Heart left ventricle (tissue), 16 donors: ENCODE results near the gene CHIC2. TPM values are rescaled to one million over a fixed set of nuclear protein-coding genes. Genes with fewer than 3 reads are reported as not detected.
A peak's percentile ranks its signal among the peaks of the same experiment; 100 is the strongest.

ENCODE experiments used
- ATAC-seq, 4 donors: fragments of 200-7000 bp; cut with Tn5 transposase; one replicate each; pipeline ENCODE4 v1.9.1; 2020 to 2022; ENCODE audit warnings: moderate library complexity in 4 of 4, mild to moderate bottlenecking in 3 of 4, moderate number of reproducible peaks in 1 of 4
- DNase-seq, 5 donors: peaks; one replicate each; pipeline ENCODE4 v3.0.0-alpha.2; 2020
- H3K27ac ChIP-seq, 12 donors: fragments of 200-600 bp; sonication (generic) in 4 of 12; one replicate each; pipeline versions ENCODE4 v1.5.0 to v1.8.0; 2016 to 2022; ENCODE audit warnings: mild to moderate bottlenecking in 2 of 12
- H3K27me3 ChIP-seq, 9 donors: fragments of 200-600 bp; sonication (generic) in 2 of 9; one replicate each; pipeline versions ENCODE4 v1.5.1 to v1.8.0; 2016 to 2022; ENCODE audit warnings: mild to moderate bottlenecking in 3 of 9
- H3K36me3 ChIP-seq, 9 donors: fragments of 200-600 bp; sonication (generic) in 2 of 9; one replicate each; pipeline versions ENCODE4 v1.5.0 to v1.8.0; 2018 to 2022; ENCODE audit warnings: mild to moderate bottlenecking in 2 of 9
- H3K4me1 ChIP-seq, 12 donors: fragments of 200-600 bp; sonication (generic) in 4 of 12; one replicate each; pipeline versions ENCODE4 v1.5.0 to v1.8.0; 2016 to 2022; ENCODE audit warnings: mild to moderate bottlenecking in 3 of 12
- H3K4me3 ChIP-seq, 12 donors: fragments of 200-600 bp; sonication (generic) in 4 of 12; one replicate each; pipeline versions ENCODE4 v1.5.0 to v1.8.0; 2017 to 2022; ENCODE audit warnings: mild to moderate bottlenecking in 9 of 12, moderate library complexity in 4 of 12
- H3K9me3 ChIP-seq, 12 donors: fragments of 200-600 bp; sonication (generic) in 4 of 12; one replicate each; pipeline versions ENCODE4 v1.5.0 to v1.8.0; 2016 to 2022; ENCODE audit warnings: mild to moderate bottlenecking in 1 of 12
- CTCF ChIP-seq, 12 donors: fragments of 200-600 bp; sonication (generic) in 4 of 12; IDR thresholded peaks; one replicate each; pipeline versions ENCODE4 v1.5.0 to v1.8.0; 2018 to 2022; ENCODE audit warnings: antibody characterized with exemption in 12 of 12, mild to moderate bottlenecking in 5 of 12
- POLR2A ChIP-seq, 2 donors: fragments of 450-650 bp; IDR thresholded peaks; one replicate each; pipeline ENCODE4 v1.6.1; 2017; ENCODE audit warnings: antibody characterized with exemption in 2 of 2, mild to moderate bottlenecking in 2 of 2, moderate library complexity in 2 of 2
- whole genome bisulfite sequencing, 4 donors: extraction: QIAGEN DNeasy Blood & Tissue Kit in 2 of 4; methylation state at CpG; one replicate each; pipeline versions ENCODE4 v1.1.5 to v1.1.7; 2013 to 2018; 5-methylcytosine and 5-hydroxymethylcytosine counted together
- intact Hi-C, 10 donors: fragments of 100-400 bp; cut with DNase I; formaldehyde crosslinking; loops; one replicate each; pipeline versions ENCODE4 v1.11.1 to v1.14.2; 2022
- polyA plus RNA-seq, 2 donors: library from polyadenylated mRNA; stranded (reverse); fragments of 200-250 nt; gene quantifications; one replicate each; pipeline ENCODE4 v1.2.3, GENCODE V29; 2013
- total RNA-seq, 9 donors: library from RNA; depleted of rRNA in 2 of 9; stranded (reverse); fragments of >200 nt in 2 of 9; fragmentation: NEBNext Ultra II Directional in 3 of 9; extraction: Animal tissue kit (Norgen Biotek cat#: 25700) in 3 of 9; gene quantifications; one replicate each; pipeline versions ENCODE4 v1.1.0 to v1.2.4, GENCODE V29; 2016 to 2023
- donor health status: ischemic (EF 13 %, LVEDD 7.1; RV severe dilation, severe dysfunction).
- donor health status: healthy with polysubstance abuse.
- donor health status: DM: no; HTN: yes; CAD: no.
- donor health status: DM: no; HTN: no; CAD: no.
- donor health status: ischemic (EF 25% LVEDD 6.9; RV normal size, moderate dysfunction).
- donor health status: ischemic (EF 25% LVEDD 5.7; RV mildly dilated, moderate dysfunction).
- donor health status: healthy.
- donor health status: DM: yes; HTN: yes; CAD: no.
- donor health status: ischemic (EF 35%, LVEDD 5.7; RV mildly dilated, moderate dysfunction).
- donor health status: nonischemic (EF 11% LVEDD 7.7; RV severe dilation, severe dysfunction).
- donor health status: DM: yes; HTN: yes; CAD: no.
- donor health status: PGD.
- donor health status: ischemic (EF 29% LVEDD 5.4; RV normal size, mild dysfunction).
- donor health status: nonischemic (EF 23%, LVEDD 6.1; RV moderate dilation, normal function).

CHIC2 gene
- total and polyA plus RNA-seq, 11 donors: 5.5 to 17.8 (median 11.2) TPM

DNA sequence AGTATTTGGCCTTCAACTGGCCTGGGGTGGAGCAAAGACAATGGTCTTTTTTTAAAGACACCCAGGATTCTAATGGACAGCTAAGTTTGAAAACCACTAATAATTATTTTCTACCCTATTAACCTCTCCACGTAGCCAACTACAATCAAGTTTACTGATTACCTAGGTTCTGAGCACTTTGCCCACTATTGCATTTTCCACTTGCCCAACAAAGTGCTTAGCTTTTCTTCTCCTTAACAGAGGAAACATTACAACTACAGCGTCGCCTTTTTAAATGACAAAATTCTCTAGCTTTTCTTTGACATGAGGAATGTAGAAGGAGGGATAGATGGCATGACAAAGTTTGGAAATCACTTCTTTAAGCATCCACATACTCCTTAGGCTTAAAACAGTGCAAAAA is 2.0 kb downstream of the CHIC2 start:
- TF ChIP-seq POLR2A (IDR thresholded peaks at IDR 0.05) (no peak), CTCF (IDR thresholded peaks at IDR 0.05) (no peak)
- Histone ChIP-seq H3K4me1 (peaks cover 8 to 82% (median 65%) of the 10 kb centered on the region in 12 donors), H3K27me3 (no peaks in the 10 kb centered on the region), H3K27ac (peak overlapping the region in 2 of 12 donors; percentile 90 to 97), H3K4me3 (peak overlapping the region in 10 of 12 donors; percentile 84 to 100 (median 96)), H3K9me3 (no peaks in the 10 kb centered on the region), H3K36me3 (no peaks in the 10 kb centered on the region)
- intact Hi-C loops: loop anchor here in 6 of 10 donors (5.0 to 10.0 kb wide), 5 partner anchors 40 to 358 kb away; partner anchors contain the start of genes GSX2 (in 1 of the 6) and PDGFRA (in 1 of the 6)
- no peak for ATAC-seq
- 63 to 74% (median 68%) methylated on average over 3 of the region's 3 CpGs for WGBS, 4 donors
- no peak for DNase-seq

- peaks cover 8 to 81% (median 69%) of the 10 kb centered on the region in 12 donors for H3K4me1 ChIP-seq
- no peaks in the 10 kb centered on the region for H3K36me3 ChIP-seq
- H3K27me3 ChIP-seq: no peaks in the 10 kb centered on the region
- 74 to 85% (median 77%) methylated on average over 1 of the region's 1 CpG for WGBS, 4 donors
- H3K27ac ChIP-seq: no peak overlapping the region
- TF ChIP-seq POLR2A (IDR thresholded peaks at IDR 0.05) (no peak), CTCF (IDR thresholded peaks at IDR 0.05) (no peak)
- peak overlapping the region in 9 of 12 donors; percentile 0 to 100 (median 96) for H3K4me3 ChIP-seq
- ATAC-seq (no peak), DNase-seq (no peak)
- intact Hi-C loops: loop anchor here in 6 of 10 donors (5.0 to 10.0 kb wide), 5 partner anchors 40 to 357 kb away; partner anchors contain the start of genes GSX2 (in 1 of the 6) and PDGFRA (in 1 of the 6)
- H3K9me3 ChIP-seq: no peaks in the 10 kb centered on the region
These were observed 2.5 kb downstream of the CHIC2 start for GRCh38 chr4:54061873-54062272.

GRCh38 chr4:54061067-54061466 is 3.3 kb downstream of the CHIC2 start:
- no peaks in the 10 kb centered on the region for H3K27me3 ChIP-seq
- 54 to 57% (median 56%) methylated on average over 3 of the region's 3 CpGs for WGBS, 4 donors
- DNase-seq: no peak
- intact Hi-C loops: loop anchor here in 6 of 10 donors (5.0 to 10.0 kb wide), 5 partner anchors 41 to 356 kb away; partner anchors contain the start of genes GSX2 (in 1 of the 6) and PDGFRA (in 1 of the 6)
- TF ChIP-seq CTCF (IDR thresholded peaks at IDR 0.05): no peak
- no peak for TF ChIP-seq POLR2A (IDR thresholded peaks at IDR 0.05)
- H3K9me3 ChIP-seq: no peaks in the 10 kb centered on the region
- no peak for ATAC-seq
- H3K4me3 ChIP-seq: peak overlapping the region in 3 of 12 donors; percentile 84 to 100 (median 99)
- no peak overlapping the region for H3K27ac ChIP-seq
- H3K4me1 ChIP-seq: peaks cover 8 to 81% (median 69%) of the 10 kb centered on the region in 12 donors
- no peaks in the 10 kb centered on the region for H3K36me3 ChIP-seq

GRCh38 chr4:54060116-54060515 is 4.3 kb downstream of the CHIC2 start:
- WGBS, 4 donors: 25 to 69% (median 57%) methylated on average over 2 of the region's 2 CpGs

More at GRCh38 chr4:54060116-54060515, 4.3 kb downstream of the CHIC2 start:
- Histone ChIP-seq H3K36me3 (no peaks in the 10 kb centered on the region), H3K4me3 (peak overlapping the region in 1 of 12 donors; percentile 100), H3K27ac (no peak overlapping the region), H3K4me1 (peaks cover 3 to 78% (median 61%) of the 10 kb centered on the region in 12 donors), H3K27me3 (no peaks in the 10 kb centered on the region), H3K9me3 (no peaks in the 10 kb centered on the region)
- no peak for TF ChIP-seq CTCF (IDR thresholded peaks at IDR 0.05)
- no peak for TF ChIP-seq POLR2A (IDR thresholded peaks at IDR 0.05)
- ATAC-seq: no peak
- intact Hi-C loops: loop anchor here in 6 of 10 donors (5.0 to 10.0 kb wide), 5 partner anchors 42 to 355 kb away; partner anchors contain the start of genes GSX2 (in 1 of the 6) and PDGFRA (in 1 of the 6)
- no peak for DNase-seq
